ENCODE data around the gene STAB2. TPM values are rescaled to one million over a fixed set of nuclear protein-coding genes. Genes with fewer than 3 reads are reported as not detected.

STAB2 gene
- total and polyA plus RNA-seq, 2 of the 8 experiments (the other 6 are each of a cell fraction or from before 2014, with no cell fraction given), result not detected

- Histone ChIP-seq H4K5ac (ENCODE audit: insufficient read length, low read depth, low read length) (no peak overlapping the region), H4K91ac (replicated peaks; ENCODE audit: insufficient read length, low read length) (no peak overlapping the region), H2BK12ac (ENCODE audit: low read depth, low read length) (no peak overlapping the region), H2BK120ac (replicated peaks; ENCODE audit: low read depth, low read length) (no peak overlapping the region), H3K4me3 (ENCODE audit: extremely low read depth in 1 of 4, insufficient read depth in 2 of 4, low read depth in 3 of 4, low read length in 4 of 4) (no peak overlapping the region), H3K9ac (replicated peaks in 1 of 4; ENCODE audit: extremely low read depth in 1 of 4, low read depth in 3 of 4, low read length in 3 of 4) (no peak overlapping the region), H3K23me2 (ENCODE audit: low read depth, low read length) (no peaks in the 10 kb centered on the region), H4K8ac (ENCODE audit: extremely low read depth, insufficient read depth, low read length) (no peak overlapping the region), H3K27me3 (replicated peaks in 1 of 4; ENCODE audit: control insufficient read depth in 3 of 4, extremely low read depth in 1 of 4, insufficient read depth in 3 of 4, low read length in 3 of 4) (no peaks in the 10 kb centered on the region), H3K79me2 (ENCODE audit: control insufficient read depth in 1 of 2, insufficient read depth in 2 of 2, low read length in 2 of 2) (no peaks in the 10 kb centered on the region), H2BK20ac (ENCODE audit: low read length) (no peak overlapping the region), H4K20me1 (replicated peaks in 1 of 2; ENCODE audit: control insufficient read depth in 1 of 2, insufficient read depth in 2 of 2, low read length in 2 of 2) (no peaks in the 10 kb centered on the region), H3K27ac (ENCODE audit: low read depth, low read length) (no peak overlapping the region), H3K4me1 (replicated peaks in 1 of 4; ENCODE audit: control insufficient read depth in 3 of 4, insufficient read depth in 4 of 4, low read length in 3 of 4) (no peaks in the 10 kb centered on the region), H2AFZ (ENCODE audit: low read length) (no peak overlapping the region), H3K18ac (ENCODE audit: extremely low read depth, low read length) (no peak overlapping the region), H3K36me3 (ENCODE audit: control insufficient read depth in 2 of 4, insufficient read depth in 4 of 4, low read length in 3 of 4) (no peaks in the 10 kb centered on the region), H3K79me1 (ENCODE audit: low read depth, low read length) (no peaks in the 10 kb centered on the region), H3K14ac (ENCODE audit: insufficient read length) (no peak overlapping the region), H2BK15ac (ENCODE audit: low read length) (no peak overlapping the region), H2AK5ac (ENCODE audit: low read depth, low read length) (no peak overlapping the region), H3K23ac (ENCODE audit: insufficient read length) (no peak overlapping the region), H2BK5ac (ENCODE audit: low read depth, low read length) (no peak overlapping the region), H3K56ac (replicated peaks; ENCODE audit: insufficient read length, low read depth, low read length) (no peak overlapping the region), H3K9me3 (ENCODE audit: insufficient read depth in 2 of 2, low read depth in 1 of 2, low read length in 1 of 2) (no peaks in the 10 kb centered on the region), H3K4ac (replicated peaks; ENCODE audit: insufficient read length, low read depth, low read length) (no peak overlapping the region), H3K4me2 (ENCODE audit: insufficient read depth in 1 of 2, low read depth in 2 of 2, low read length in 2 of 2) (no peak overlapping the region)
- no peak for FAIRE-seq
- DNase-seq (ENCODE audit: low read depth in 1 of 2, low spot score in 2 of 2), result no peak
- WGBS, 2 experiments (ENCODE audit: extremely low coverage in 1 of 2, insufficient coverage in 1 of 2, insufficient read length in 1 of 2, insufficient replicate concordance in 2 of 2, low coverage in 1 of 2, low lambda C conversion rate in 2 of 2, missing lambda C conversion rate in 1 of 2), result 85% methylated on average over 5 of the region's 5 CpGs; no CpG with 5 or more reads in 1 of the 2 experiments
- TF ChIP-seq BRCA1 (IDR thresholded peaks at IDR 0.05; ENCODE audit: low read depth, low read length), result no peak
- CTCF ChIA-PET (ENCODE audit: partially characterized antibody), result interaction anchor here (10.2 kb wide), 1 partner anchor 13 kb away, joined by 102 read pairs; no protein-coding TSS in a partner anchor
- POLR2A ChIA-PET (ENCODE audit: partially characterized antibody), result no interaction called here
Observed at GRCh38 chr12:103620395-103620794, 33.3 kb downstream of the STAB2 start.
